MCF 10A (cell line): Measurements from ENCODE around the gene PRRX1. TPM values are rescaled to one million over a fixed set of nuclear protein-coding genes. Genes with fewer than 3 reads are reported as not detected.
A peak's percentile ranks its signal among the peaks of the same experiment; 100 is the strongest.

ENCODE experiments used
- BruUV-seq: library from RNA; stranded (reverse); fragments of 400-500 nt; replicated peaks from 2 replicates; lab custom pipeline; 2021; lab: Mats Ljungman, UMichigan
- CTCF ChIA-PET: fragments of 300-600 bp; sonication (Branson Sonifier 250); formaldehyde crosslinking; extraction: SDS; loops from one replicate; lab custom pipeline; 2021; ENCODE audit warnings: antibody characterized with exemption, inconsistent platforms; lab: Yijun Ruan, JAX
- POLR2A ChIA-PET: fragments of 300-600, 350-650 bp; sonication (Branson Sonifier 250); formaldehyde crosslinking; extraction: SDS; loops from one replicate; lab custom pipeline; 2020; ENCODE audit warnings: antibody characterized with exemption, inconsistent platforms; lab: Yijun Ruan, JAX
- DNase-seq: peaks from one replicate; pipeline ENCODE4 v3.0.0-alpha.2; 2018; ENCODE audit not compliant: unreplicated experiment
- H3K27ac Mint-ChIP-seq: one replicate; pipeline ENCODE4 v1.8.0; 2022; ENCODE audit warnings: mild to moderate bottlenecking, low read depth, mixed read lengths; ENCODE audit not compliant: unreplicated experiment
- H3K27me3 Mint-ChIP-seq: one replicate; pipeline ENCODE4 v1.8.0; 2022; ENCODE audit warnings: mixed read lengths; ENCODE audit not compliant: insufficient read depth, unreplicated experiment
- H3K36me3 Mint-ChIP-seq: one replicate; pipeline ENCODE4 v1.8.0; 2022; ENCODE audit warnings: mild to moderate bottlenecking, moderate library complexity, mixed read lengths; ENCODE audit not compliant: insufficient read depth, unreplicated experiment
- H3K4me1 Mint-ChIP-seq: one replicate; pipeline ENCODE4 v1.8.0; 2022; ENCODE audit warnings: mixed read lengths; ENCODE audit not compliant: insufficient read depth, unreplicated experiment
- H3K4me3 Mint-ChIP-seq: one replicate; pipeline ENCODE4 v1.8.0; 2022; ENCODE audit warnings: mild to moderate bottlenecking, moderate library complexity, mixed read lengths; ENCODE audit not compliant: unreplicated experiment
- H3K9me3 Mint-ChIP-seq: one replicate; pipeline ENCODE4 v1.8.0; 2022; ENCODE audit warnings: mixed read lengths; ENCODE audit not compliant: unreplicated experiment
- CTCF ChIP-seq: fragments of 200-600 bp; IDR thresholded peaks from one replicate; pipeline ENCODE4 v1.8.0; 2022; ENCODE audit warnings: antibody characterized with exemption, mild to moderate bottlenecking; ENCODE audit not compliant: unreplicated experiment
- intact Hi-C: fragments of 100-400 bp; cut with micrococcal nuclease; formaldehyde crosslinking; loops from 2 replicates; pipeline ENCODE4 v1.14.1; 2022
- total RNA-seq: library from RNA; stranded (reverse); gene quantifications from 2 replicates; pipeline ENCODE4 v1.2.3, GENCODE V29; 2022

PRRX1 gene
- total RNA-seq, 1 experiment from 2014 or later, result not detected

GRCh38 chr1:170707117-170707516, 43.2 kb downstream of the PRRX1 start:
- intact Hi-C loops, result loop anchor here (5.0 to 10.0 kb wide), 2 partner anchors 175 to 632 kb away; partner anchors contain the start of genes GORAB and KIFAP3
- BruUV-seq, result no TSS peak

GRCh38 chr1:170707959-170708655, 44.2 kb downstream of the PRRX1 start:
- Mint-ChIP-seq H3K36me3 (no peaks in the 10 kb centered on the region), H3K9me3 (no peaks in the 10 kb centered on the region), H3K4me3 (no peak overlapping the region), H3K27me3 (no peaks in the 10 kb centered on the region), H3K27ac (peak overlapping the region; percentile 67), H3K4me1 (peaks cover 25% of the 10 kb centered on the region)
- ChIA-PET CTCF (interaction anchor here (0.6 to 3.5 kb wide), 3 partner anchors 9 to 19 kb away, joined by 3 to 18 read pairs (median 5); no protein-coding TSS in a partner anchor), POLR2A (interaction anchor here (1.1 kb wide), 1 partner anchor 22 kb away, joined by 3 read pairs; no protein-coding TSS in a partner anchor)
- BruUV-seq, result TSS peak; percentile 47
- peak; percentile 93 for DNase-seq
- no peak for TF ChIP-seq CTCF
- intact Hi-C loops, result loop anchor here (5.0 to 10.0 kb wide), 2 partner anchors 176 to 633 kb away; partner anchors contain the start of genes GORAB and KIFAP3

More at GRCh38 chr1:170707117-170707516, 43.2 kb downstream of the PRRX1 start:
- POLR2A ChIA-PET, result interaction anchor here (1.0 kb wide), 1 partner anchor 17 kb away, joined by 5 read pairs; no protein-coding TSS in a partner anchor
- Mint-ChIP-seq H3K36me3 (no peaks in the 10 kb centered on the region), H3K27me3 (no peaks in the 10 kb centered on the region), H3K4me1 (peaks cover 25% of the 10 kb centered on the region), H3K4me3 (no peak overlapping the region), H3K27ac (peak overlapping the region; percentile 67), H3K9me3 (no peaks in the 10 kb centered on the region)
- DNase-seq, result no peak
- CTCF ChIA-PET, result interaction anchor here (1.4 kb wide), 1 partner anchor 18 kb away, joined by 9 read pairs; no protein-coding TSS in a partner anchor
- TF ChIP-seq CTCF, result no peak

- DNase-seq, result peak; percentile 18
- TF ChIP-seq CTCF, result no peak
- no TSS peak for BruUV-seq
- POLR2A ChIA-PET, result no interaction called here
- Mint-ChIP-seq H3K4me1 (peaks cover 25% of the 10 kb centered on the region), H3K9me3 (no peaks in the 10 kb centered on the region), H3K27ac (no peak overlapping the region), H3K36me3 (peaks cover 5% of the 10 kb centered on the region), H3K4me3 (no peak overlapping the region), H3K27me3 (no peaks in the 10 kb centered on the region)
- intact Hi-C loops, result no loop called here
- CTCF ChIA-PET, result interaction anchor here (0.6 to 1.3 kb wide), 7 partner anchors 12 to 781 kb away, joined by 3 to 4 read pairs (median 3); no protein-coding TSS in a partner anchor
Observed at GRCh38 chr1:170711682-170712081, 47.8 kb downstream of the PRRX1 start.

- DNase-seq, result no peak
- no peak overlapping the region for H3K27ac Mint-ChIP-seq
Observed at GRCh38 chr1:170714163-170714562, 50.2 kb downstream of the PRRX1 start.

More at GRCh38 chr1:170714163-170714562, 50.2 kb downstream of the PRRX1 start:
- Mint-ChIP-seq H3K36me3 (peaks cover 5% of the 10 kb centered on the region), H3K27me3 (no peaks in the 10 kb centered on the region), H3K9me3 (no peaks in the 10 kb centered on the region), H3K4me1 (peaks cover 6% of the 10 kb centered on the region), H3K4me3 (no peak overlapping the region)
- intact Hi-C loops, result no loop called here
- ChIA-PET POLR2A (no interaction called here), CTCF (interaction anchor here (0.6 to 2.3 kb wide), 4 partner anchors 9 to 597 kb away, joined by 3 to 7 read pairs (median 4); no protein-coding TSS in a partner anchor)
- BruUV-seq, result no TSS peak
- TF ChIP-seq CTCF, result no peak
